ENCODE data around the gene CTSD. TPM values are rescaled to one million over a fixed set of nuclear protein-coding genes. Genes with fewer than 3 reads are reported as not detected.

The CTSD gene
- total RNA-seq, 1 donor from 2014 or later: 44.9 TPM

DNA sequence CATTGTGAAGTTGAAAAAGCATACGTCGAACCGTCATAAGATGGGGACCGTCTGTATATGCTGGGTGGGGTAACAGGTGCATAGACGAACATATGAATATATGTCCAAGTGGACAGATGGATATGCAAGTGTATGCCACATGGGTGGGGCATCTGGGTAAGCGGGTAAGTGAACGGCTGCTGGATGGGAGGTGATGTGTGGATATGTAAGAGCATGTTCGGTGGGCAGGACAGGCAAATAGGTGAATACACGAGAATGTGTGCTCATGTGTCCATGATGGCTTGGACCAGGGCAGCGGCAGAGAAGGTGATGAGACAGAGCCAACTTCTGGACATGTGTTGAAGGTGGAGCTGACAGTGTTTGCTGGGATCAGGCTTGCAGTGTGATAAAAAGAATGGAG, 25.3 kb downstream of the CTSD start:
- Histone ChIP-seq H3K4me1 (ENCODE audit: control insufficient read depth in 3 of 3, insufficient read depth in 3 of 3, low read length in 3 of 3) (no peaks in the 10 kb centered on the region), H3K4me3 (ENCODE audit: low read length in 3 of 3) (no peak overlapping the region), H3K27me3 (ENCODE audit: control insufficient read depth in 3 of 3, insufficient read depth in 3 of 3, low read length in 3 of 3) (peaks cover 25 to 41% (median 32%) of the 10 kb centered on the region in 3 donors), H3K9ac (ENCODE audit: low read depth in 1 of 3, low read length in 3 of 3) (no peak overlapping the region), H3K9me3 (ENCODE audit: control insufficient read depth in 3 of 3, low read length in 3 of 3) (peaks cover 2 to 14% (median 7%) of the 10 kb centered on the region in 3 donors), H3K27ac (ENCODE audit: low read depth, low read length) (no peak overlapping the region), H3K36me3 (ENCODE audit: control insufficient read depth in 3 of 3, insufficient read depth in 3 of 3, low read length in 3 of 3) (no peaks in the 10 kb centered on the region)

DNA sequence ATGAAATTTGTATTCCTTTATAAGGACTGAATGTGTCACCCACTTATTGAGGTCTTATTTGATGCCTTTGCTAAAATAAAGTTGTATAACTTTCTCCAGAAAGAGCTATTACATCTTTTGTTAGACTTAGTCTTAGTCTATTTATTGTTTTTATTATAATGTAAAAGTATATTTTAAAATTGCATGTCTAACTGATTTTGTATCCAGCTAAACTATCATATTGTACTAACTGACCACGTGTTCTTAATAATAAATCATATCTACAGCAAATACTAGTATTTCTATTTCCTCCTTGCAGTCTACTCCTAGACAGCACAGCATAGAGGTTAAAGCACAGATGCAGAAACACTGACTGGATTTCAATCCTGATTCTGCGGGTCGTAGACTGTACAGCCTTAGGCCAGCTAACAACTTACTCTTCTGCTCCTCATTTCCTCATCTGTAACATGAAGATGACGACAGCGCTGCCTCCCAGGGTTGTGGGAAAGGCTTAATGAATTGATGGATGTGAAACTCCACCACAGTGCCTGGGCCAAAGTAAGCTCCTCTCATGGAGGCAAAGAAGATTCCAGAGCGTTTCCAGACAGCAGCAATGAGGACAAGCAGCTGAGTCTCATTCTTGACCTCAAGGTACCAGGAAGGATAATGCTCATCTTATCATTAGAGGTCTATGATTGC, 26.5 kb downstream of the CTSD start:
- Histone ChIP-seq H3K36me3 (ENCODE audit: control insufficient read depth in 3 of 3, insufficient read depth in 3 of 3, low read length in 3 of 3) (no peaks in the 10 kb centered on the region), H3K4me1 (ENCODE audit: control insufficient read depth in 3 of 3, insufficient read depth in 3 of 3, low read length in 3 of 3) (no peaks in the 10 kb centered on the region), H3K27me3 (ENCODE audit: control insufficient read depth in 3 of 3, insufficient read depth in 3 of 3, low read length in 3 of 3) (peaks cover 35 to 53% (median 44%) of the 10 kb centered on the region in 3 donors), H3K4me3 (ENCODE audit: low read length in 3 of 3) (no peak overlapping the region), H3K9me3 (ENCODE audit: control insufficient read depth in 3 of 3, low read length in 3 of 3) (peaks cover 2 to 14% (median 7%) of the 10 kb centered on the region in 3 donors), H3K27ac (ENCODE audit: low read depth, low read length) (no peak overlapping the region), H3K9ac (ENCODE audit: low read depth in 1 of 3, low read length in 3 of 3) (no peak overlapping the region)

DNA sequence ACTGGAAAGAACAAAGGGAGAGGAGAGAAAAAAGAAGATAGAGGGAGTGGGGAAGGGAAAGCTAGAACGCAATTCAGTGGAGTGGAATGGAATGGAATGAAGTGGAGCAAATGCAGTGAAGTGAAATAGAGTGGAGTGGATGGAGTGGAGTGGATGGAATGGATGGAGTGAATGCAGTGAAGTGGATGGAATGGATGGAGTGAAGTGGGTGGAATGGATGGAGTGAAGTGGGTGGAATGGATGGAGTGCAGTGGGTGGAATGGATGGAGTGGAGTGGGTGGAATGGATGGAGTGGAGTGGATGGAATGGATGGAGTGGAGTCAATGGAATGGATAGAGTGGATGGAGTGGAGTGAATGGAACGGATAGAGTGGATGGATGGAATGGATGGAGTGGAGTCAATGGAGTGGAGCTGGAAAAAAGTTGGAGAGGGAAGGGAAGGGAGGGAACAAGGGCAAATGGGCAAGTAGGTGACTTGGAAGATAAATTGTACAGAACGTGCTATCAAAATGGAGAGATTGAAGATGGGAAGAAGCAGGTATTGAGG, 27.2 kb downstream of the CTSD start:
- Histone ChIP-seq H3K36me3 (ENCODE audit: control insufficient read depth in 3 of 3, insufficient read depth in 3 of 3, low read length in 3 of 3) (no peaks in the 10 kb centered on the region), H3K9me3 (ENCODE audit: control insufficient read depth in 3 of 3, low read length in 3 of 3) (peaks cover 2 to 14% (median 7%) of the 10 kb centered on the region in 3 donors), H3K27ac (ENCODE audit: low read depth, low read length) (no peak overlapping the region), H3K4me3 (ENCODE audit: low read length in 3 of 3) (no peak overlapping the region), H3K27me3 (ENCODE audit: control insufficient read depth in 3 of 3, insufficient read depth in 3 of 3, low read length in 3 of 3) (peaks cover 42 to 60% (median 51%) of the 10 kb centered on the region in 3 donors), H3K4me1 (ENCODE audit: control insufficient read depth in 3 of 3, insufficient read depth in 3 of 3, low read length in 3 of 3) (no peaks in the 10 kb centered on the region), H3K9ac (ENCODE audit: low read depth in 1 of 3, low read length in 3 of 3) (no peak overlapping the region)

DNA sequence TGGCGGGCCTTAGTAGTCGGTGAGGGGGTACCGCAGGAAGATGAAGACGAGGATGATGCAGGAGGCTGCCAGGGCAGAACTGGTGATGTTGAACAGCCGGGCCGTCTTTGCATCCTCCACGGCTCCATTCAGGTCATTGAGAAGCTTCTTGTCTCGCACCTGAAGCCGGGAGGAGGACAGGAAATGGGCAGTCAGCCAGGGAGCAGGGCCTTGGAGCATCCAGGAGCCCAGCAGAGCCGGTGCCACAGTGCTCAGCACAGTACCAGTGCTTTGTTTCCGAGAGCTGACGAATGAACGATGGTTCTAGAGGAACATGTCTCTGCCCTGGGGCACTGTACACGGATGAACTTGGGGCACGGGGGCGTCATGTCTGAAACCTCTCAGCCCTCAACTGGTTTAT, 28.5 kb downstream of the CTSD start:
- Histone ChIP-seq H3K27ac (ENCODE audit: low read depth, low read length) (no peak overlapping the region), H3K36me3 (ENCODE audit: control insufficient read depth in 3 of 3, insufficient read depth in 3 of 3, low read length in 3 of 3) (no peaks in the 10 kb centered on the region), H3K9me3 (ENCODE audit: control insufficient read depth in 3 of 3, low read length in 3 of 3) (peaks cover 2 to 14% (median 7%) of the 10 kb centered on the region in 3 donors), H3K9ac (ENCODE audit: low read depth in 1 of 3, low read length in 3 of 3) (no peak overlapping the region), H3K4me1 (ENCODE audit: control insufficient read depth in 3 of 3, insufficient read depth in 3 of 3, low read length in 3 of 3) (no peaks in the 10 kb centered on the region), H3K27me3 (ENCODE audit: control insufficient read depth in 3 of 3, insufficient read depth in 3 of 3, low read length in 3 of 3) (peaks cover 55 to 67% (median 63%) of the 10 kb centered on the region in 3 donors), H3K4me3 (ENCODE audit: low read length in 3 of 3) (no peak overlapping the region)

DNA sequence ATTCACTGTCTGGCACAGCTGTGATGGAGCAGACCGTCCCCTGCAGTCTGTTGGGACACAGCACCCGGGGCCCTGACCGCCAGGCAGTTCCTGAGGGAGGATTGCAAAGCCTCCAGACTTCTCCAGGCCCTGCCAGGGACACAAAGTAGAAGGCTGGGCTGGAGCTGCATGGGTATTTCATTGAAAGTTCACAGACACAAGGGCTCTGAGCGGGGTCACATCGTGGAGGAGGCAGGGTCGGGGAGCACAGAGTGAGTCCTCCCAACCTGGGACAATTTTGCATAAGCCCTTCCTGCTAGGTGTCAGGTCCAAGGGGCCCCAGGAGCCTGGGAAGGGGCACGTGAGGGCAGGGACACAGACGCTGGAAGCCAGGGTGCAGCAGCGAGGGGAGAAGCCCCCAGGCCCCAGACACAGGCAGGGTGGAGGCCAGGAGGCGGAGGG, 29.1 kb downstream of the CTSD start:
- Histone ChIP-seq H3K4me3 (ENCODE audit: low read length in 3 of 3) (no peak overlapping the region), H3K27ac (ENCODE audit: low read depth, low read length) (no peak overlapping the region), H3K36me3 (ENCODE audit: control insufficient read depth in 3 of 3, insufficient read depth in 3 of 3, low read length in 3 of 3) (no peaks in the 10 kb centered on the region), H3K27me3 (ENCODE audit: control insufficient read depth in 3 of 3, insufficient read depth in 3 of 3, low read length in 3 of 3) (peaks cover 61 to 71% (median 66%) of the 10 kb centered on the region in 3 donors), H3K4me1 (ENCODE audit: control insufficient read depth in 3 of 3, insufficient read depth in 3 of 3, low read length in 3 of 3) (no peaks in the 10 kb centered on the region), H3K9ac (ENCODE audit: low read depth in 1 of 3, low read length in 3 of 3) (no peak overlapping the region), H3K9me3 (ENCODE audit: control insufficient read depth in 3 of 3, low read length in 3 of 3) (peaks cover 2 to 14% (median 7%) of the 10 kb centered on the region in 3 donors)

DNA sequence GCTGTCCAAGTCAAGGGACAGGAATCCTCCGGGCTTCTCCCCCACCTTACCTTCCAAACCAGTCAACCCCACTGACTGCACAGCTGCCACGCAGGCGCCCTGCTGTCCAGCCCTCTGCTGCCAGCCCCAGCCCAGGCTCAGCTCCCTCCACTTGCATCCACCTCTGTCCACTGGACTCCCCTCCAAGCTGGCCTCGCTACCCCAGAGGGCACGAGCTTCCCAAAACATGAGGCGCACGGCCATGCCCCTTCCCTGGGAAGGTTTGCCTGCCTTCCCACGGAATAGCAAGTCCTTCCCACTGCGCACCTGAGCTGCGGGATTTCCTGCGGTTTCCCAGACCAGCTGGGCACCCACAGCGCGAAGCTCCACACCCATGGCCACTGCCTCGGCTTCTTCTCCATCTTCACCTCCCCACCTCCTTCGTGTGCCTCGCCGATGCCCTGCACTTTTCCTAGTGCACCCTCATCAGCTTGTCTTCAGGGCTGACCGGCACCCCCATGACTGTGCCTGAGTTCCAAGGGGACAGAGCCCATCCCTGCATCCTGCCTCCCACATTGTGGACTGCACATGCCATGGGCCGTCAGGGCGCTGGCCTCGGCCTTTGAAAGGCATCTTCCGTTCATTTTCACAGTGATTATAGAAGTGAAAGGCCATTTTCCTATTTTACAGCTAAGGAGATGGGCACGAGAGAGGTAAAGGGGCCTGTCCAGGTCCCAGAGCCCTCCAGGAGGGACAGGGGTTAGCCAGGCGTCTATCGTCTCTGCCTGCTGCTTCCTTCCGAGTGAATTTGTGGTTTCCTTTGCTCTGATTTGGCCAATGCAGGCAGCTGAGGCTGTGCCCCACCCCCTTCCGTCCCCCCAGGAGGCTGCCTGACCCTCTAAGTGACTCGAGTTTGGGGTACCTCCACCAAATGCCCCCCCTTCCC, 29.7 kb downstream of the CTSD start:
- Histone ChIP-seq H3K9me3 (ENCODE audit: control insufficient read depth in 3 of 3, low read length in 3 of 3) (peaks cover 2 to 14% (median 7%) of the 10 kb centered on the region in 3 donors), H3K27ac (ENCODE audit: low read depth, low read length) (no peak overlapping the region), H3K4me1 (ENCODE audit: control insufficient read depth in 3 of 3, insufficient read depth in 3 of 3, low read length in 3 of 3) (no peaks in the 10 kb centered on the region)

DNA sequence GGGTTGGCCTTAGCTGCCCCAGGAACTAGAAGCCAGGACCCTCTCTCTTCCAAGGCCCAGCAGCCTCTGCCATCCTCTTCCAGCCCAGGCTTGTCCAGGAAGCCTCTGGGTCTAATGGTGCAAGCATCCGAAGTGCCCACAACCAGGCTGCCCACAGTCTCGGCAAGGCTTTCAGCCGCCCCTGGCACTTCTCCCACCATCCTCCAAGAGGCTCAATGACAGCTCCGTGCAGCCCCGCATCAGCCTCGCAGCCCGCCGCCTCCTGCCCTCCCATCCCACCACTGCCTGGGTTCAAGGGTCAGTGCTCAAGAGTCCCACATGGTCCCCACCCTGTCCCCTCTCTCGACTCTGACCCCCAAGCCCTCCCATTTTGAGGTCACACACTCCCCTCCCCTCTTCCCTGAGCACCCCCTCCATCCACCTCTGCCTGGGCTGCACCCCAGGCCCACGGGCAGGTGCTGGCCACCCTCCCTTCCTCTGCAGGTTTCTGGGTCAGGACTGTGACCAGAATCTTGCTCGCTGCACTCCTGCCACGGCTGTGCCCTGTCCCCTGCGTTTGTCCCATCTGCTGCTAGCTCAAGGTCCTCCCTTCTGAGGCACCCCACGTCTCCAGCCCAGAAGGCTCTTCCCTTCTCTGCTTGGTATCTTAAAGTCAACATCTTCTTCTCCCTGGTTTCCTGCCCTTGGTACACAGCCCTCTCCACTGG, 30.6 kb downstream of the CTSD start:
- no peaks in the 10 kb centered on the region for H3K4me1 ChIP-seq (ENCODE audit: control insufficient read depth in 3 of 3, insufficient read depth in 3 of 3, low read length in 3 of 3)
- H3K27me3 ChIP-seq (ENCODE audit: control insufficient read depth in 3 of 3, insufficient read depth in 3 of 3, low read length in 3 of 3): peaks cover 66 to 72% (median 71%) of the 10 kb centered on the region in 3 donors
- H3K4me3 ChIP-seq (ENCODE audit: low read length in 3 of 3): no peak overlapping the region
- no peaks in the 10 kb centered on the region for H3K36me3 ChIP-seq (ENCODE audit: control insufficient read depth in 3 of 3, insufficient read depth in 3 of 3, low read length in 3 of 3)
- no peak overlapping the region for H3K27ac ChIP-seq (ENCODE audit: low read depth, low read length)
- H3K9ac ChIP-seq (ENCODE audit: low read depth in 1 of 3, low read length in 3 of 3): no peak overlapping the region
- peaks cover 2 to 12% (median 7%) of the 10 kb centered on the region in 3 donors for H3K9me3 ChIP-seq (ENCODE audit: control insufficient read depth in 3 of 3, low read length in 3 of 3)

More for the DNA sequence above, 29.7 kb downstream of the CTSD start:
- Histone ChIP-seq H3K27me3 (ENCODE audit: control insufficient read depth in 3 of 3, insufficient read depth in 3 of 3, low read length in 3 of 3) (peaks cover 64 to 71% (median 71%) of the 10 kb centered on the region in 3 donors), H3K36me3 (ENCODE audit: control insufficient read depth in 3 of 3, insufficient read depth in 3 of 3, low read length in 3 of 3) (no peaks in the 10 kb centered on the region), H3K4me3 (ENCODE audit: low read length in 3 of 3) (no peak overlapping the region), H3K9ac (ENCODE audit: low read depth in 1 of 3, low read length in 3 of 3) (no peak overlapping the region)

DNA sequence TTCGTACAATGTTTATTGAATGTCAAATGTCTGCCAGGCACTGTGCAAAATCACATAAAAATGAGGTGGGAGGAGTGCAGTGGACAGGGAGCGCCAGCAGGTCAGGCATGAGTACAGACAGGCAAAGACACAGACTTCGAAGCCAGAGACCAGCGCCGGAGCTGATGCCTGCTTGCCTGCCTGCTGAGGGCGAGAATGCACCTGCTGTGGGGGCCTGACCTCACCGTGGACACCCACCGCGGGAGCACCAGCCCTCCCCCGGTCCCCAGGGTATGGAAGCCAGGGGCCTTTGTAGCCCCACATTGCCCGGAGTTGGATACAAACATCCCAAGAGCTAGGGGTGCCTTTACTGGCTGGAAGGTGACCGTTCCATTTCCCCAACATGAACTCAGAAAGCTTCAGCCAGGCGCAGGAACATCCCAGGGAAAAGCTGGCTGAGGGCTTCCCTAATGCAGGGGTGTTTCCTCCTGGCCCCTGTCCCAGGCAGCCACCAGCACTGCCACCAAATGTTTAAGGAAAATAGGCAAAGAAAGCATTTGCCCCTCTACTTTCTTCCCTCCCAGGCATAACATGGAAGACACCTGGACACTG, 31.2 kb downstream of the CTSD start:
- no peak overlapping the region for H3K4me3 ChIP-seq (ENCODE audit: low read length in 3 of 3)
- H3K4me1 ChIP-seq (ENCODE audit: control insufficient read depth in 3 of 3, insufficient read depth in 3 of 3, low read length in 3 of 3): no peaks in the 10 kb centered on the region
- no peak overlapping the region for H3K9ac ChIP-seq (ENCODE audit: low read depth in 1 of 3, low read length in 3 of 3)
- H3K27me3 ChIP-seq (ENCODE audit: control insufficient read depth in 3 of 3, insufficient read depth in 3 of 3, low read length in 3 of 3): peaks cover 71 to 78% (median 72%) of the 10 kb centered on the region in 3 donors
- H3K27ac ChIP-seq (ENCODE audit: low read depth, low read length): no peak overlapping the region
- H3K36me3 ChIP-seq (ENCODE audit: control insufficient read depth in 3 of 3, insufficient read depth in 3 of 3, low read length in 3 of 3): no peaks in the 10 kb centered on the region
- H3K9me3 ChIP-seq (ENCODE audit: control insufficient read depth in 3 of 3, low read length in 3 of 3): peaks cover 2 to 11% (median 7%) of the 10 kb centered on the region in 3 donors

DNA sequence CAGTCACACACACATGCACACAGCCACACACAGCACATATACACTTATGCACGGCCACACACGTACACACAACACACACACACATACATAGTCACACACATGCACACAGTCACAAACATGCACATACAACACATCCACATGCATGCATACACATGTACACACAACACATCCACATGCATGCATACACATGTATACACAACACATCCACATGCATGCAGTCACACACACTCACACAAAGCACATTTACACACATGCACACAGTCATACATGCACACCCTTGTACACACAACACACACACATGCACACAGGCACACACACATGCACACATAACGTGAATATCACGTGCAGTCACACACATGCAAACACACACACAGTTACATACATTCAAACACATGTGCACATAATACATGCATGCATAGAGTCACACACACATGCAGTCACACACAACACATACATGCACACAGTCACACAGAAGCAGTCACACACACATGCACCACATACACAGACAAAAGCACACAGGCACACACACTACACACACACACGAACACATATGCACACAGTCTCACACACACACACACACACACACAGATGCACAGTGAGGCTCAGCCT, 32.2 kb downstream of the CTSD start:
- Histone ChIP-seq H3K4me3 (ENCODE audit: low read length in 3 of 3) (no peak overlapping the region), H3K9ac (ENCODE audit: low read depth in 1 of 3, low read length in 3 of 3) (no peak overlapping the region), H3K4me1 (ENCODE audit: control insufficient read depth in 3 of 3, insufficient read depth in 3 of 3, low read length in 3 of 3) (no peaks in the 10 kb centered on the region), H3K9me3 (ENCODE audit: control insufficient read depth in 3 of 3, low read length in 3 of 3) (peaks cover 0 to 4% (median 0%) of the 10 kb centered on the region in 3 donors), H3K27me3 (ENCODE audit: control insufficient read depth in 3 of 3, insufficient read depth in 3 of 3, low read length in 3 of 3) (peaks cover 73 to 78% (median 73%) of the 10 kb centered on the region in 3 donors), H3K27ac (ENCODE audit: low read depth, low read length) (no peak overlapping the region), H3K36me3 (ENCODE audit: control insufficient read depth in 3 of 3, insufficient read depth in 3 of 3, low read length in 3 of 3) (no peaks in the 10 kb centered on the region)
